Upper lobe of left lung (tissue), 6 donors: Measurements from ENCODE around the gene ADGRD1. TPM values are rescaled to one million over a fixed set of nuclear protein-coding genes. Genes with fewer than 3 reads are reported as not detected.

Source experiments
- ATAC-seq, 2 donors: fragments of 200-7000 bp; cut with Tn5 transposase; one replicate each; pipeline ENCODE4 v1.9.1; 2022; ENCODE audit warnings: mild to moderate bottlenecking in 2 of 2, moderate library complexity in 2 of 2; ENCODE audit not compliant: low FRiP score in 2 of 2
- DNase-seq, 2 donors: peaks; one replicate each; pipeline ENCODE4 v3.0.0-alpha.2; 2019 to 2020
- H3K27ac ChIP-seq, 4 donors: fragments of 200-600 bp; sonication (generic); one replicate each; pipeline ENCODE4 v1.5.1; 2016 to 2019
- H3K27me3 ChIP-seq, 4 donors: fragments of 200-600 bp; sonication (generic); one replicate each; pipeline ENCODE4 v1.5.1; 2017 to 2019
- H3K36me3 ChIP-seq, 4 donors: fragments of 200-600 bp; sonication (generic); one replicate each; pipeline ENCODE4 v1.5.1; 2016 to 2019
- H3K4me1 ChIP-seq, 4 donors: fragments of 200-600 bp; sonication (generic); one replicate each; pipeline ENCODE4 v1.5.1; 2018 to 2019
- H3K4me3 ChIP-seq, 4 donors: fragments of 200-600 bp; sonication (generic); one replicate each; pipeline ENCODE4 v1.5.1; 2017 to 2019; ENCODE audit warnings: mild to moderate bottlenecking in 2 of 4, moderate library complexity in 1 of 4
- H3K9me3 ChIP-seq, 4 donors: fragments of 200-600 bp; sonication (generic); one replicate each; pipeline ENCODE4 v1.5.1; 2018 to 2019
- EP300 ChIP-seq, 4 donors: sonication (generic); formaldehyde crosslinking; IDR thresholded peaks; one replicate each; pipeline ENCODE4 v1.5.1; 2017; ENCODE audit warnings: antibody characterized with exemption in 4 of 4, control low read depth in 2 of 4
- POLR2A ChIP-seq, 4 donors: fragments of 450-650 bp; IDR thresholded peaks; one replicate each; pipeline ENCODE4 v1.5.1; 2016 to 2017; ENCODE audit warnings: antibody characterized with exemption in 4 of 4, mild to moderate bottlenecking in 2 of 4
- POLR2AphosphoS5 ChIP-seq, 2 donors: sonication (generic); formaldehyde crosslinking; IDR thresholded peaks; one replicate each; pipeline ENCODE4 v1.5.1; 2017; ENCODE audit warnings: antibody characterized with exemption in 2 of 2
- WGBS, 2 donors: methylation state at CpG; one replicate each; pipeline ENCODE4 v1.1.5; 2017 to 2018; 5-methylcytosine and 5-hydroxymethylcytosine counted together
- total RNA-seq, 6 donors: library from RNA; depleted of rRNA in 4 of 6; stranded (reverse); fragments of >200 nt in 4 of 6; gene quantifications; one replicate each; pipeline versions ENCODE4 v1.1.0 to v1.2.1, GENCODE V29; 2016 to 2021
- TF ChIP-seq, protein P1 (sequence below), 6 experiments: fragments of 450-650 bp in 4 of 6; fragments of 200-600 bp in 2 of 6; sonication (generic) in 2 of 6; IDR thresholded peaks; one replicate each; pipeline ENCODE4 v1.5.1; 2016 to 2019; ENCODE audit warnings: antibody characterized with exemption in 6 of 6
- donor health status: DM: no; HTN: no; CAD: no; lungs with moderate emphysema.
- donor health status: DM: no; HTN: yes; CAD: no; lungs with severe emphysema.

The ADGRD1 gene
- total RNA-seq, 6 donors from 2014 or later = 84.2 to 124 (median 94.7) TPM

GRCh38 chr12:130977046-130977742, 23.5 kb downstream of the ADGRD1 start:
- Histone ChIP-seq H3K9me3 (no peaks in the 10 kb centered on the region), H3K36me3 (peaks cover 0 to 36% (median 4%) of the 10 kb centered on the region in 4 donors), H3K27ac (no peak overlapping the region), H3K27me3 (no peaks in the 10 kb centered on the region), H3K4me3 (no peak overlapping the region), H3K4me1 (peaks cover 10 to 22% (median 12%) of the 10 kb centered on the region in 4 donors)
- no peak for ATAC-seq
- WGBS, 2 donors = 91 to 93% methylated on average over 10 to 17 of the region's 17 CpGs
- DNase-seq = no peak
- TF ChIP-seq POLR2AphosphoS5 (IDR thresholded peaks at IDR 0.05) = no peak
- TF ChIP-seq EP300 (IDR thresholded peaks at IDR 0.05) = no peak
- TF ChIP-seq, protein P1, sequence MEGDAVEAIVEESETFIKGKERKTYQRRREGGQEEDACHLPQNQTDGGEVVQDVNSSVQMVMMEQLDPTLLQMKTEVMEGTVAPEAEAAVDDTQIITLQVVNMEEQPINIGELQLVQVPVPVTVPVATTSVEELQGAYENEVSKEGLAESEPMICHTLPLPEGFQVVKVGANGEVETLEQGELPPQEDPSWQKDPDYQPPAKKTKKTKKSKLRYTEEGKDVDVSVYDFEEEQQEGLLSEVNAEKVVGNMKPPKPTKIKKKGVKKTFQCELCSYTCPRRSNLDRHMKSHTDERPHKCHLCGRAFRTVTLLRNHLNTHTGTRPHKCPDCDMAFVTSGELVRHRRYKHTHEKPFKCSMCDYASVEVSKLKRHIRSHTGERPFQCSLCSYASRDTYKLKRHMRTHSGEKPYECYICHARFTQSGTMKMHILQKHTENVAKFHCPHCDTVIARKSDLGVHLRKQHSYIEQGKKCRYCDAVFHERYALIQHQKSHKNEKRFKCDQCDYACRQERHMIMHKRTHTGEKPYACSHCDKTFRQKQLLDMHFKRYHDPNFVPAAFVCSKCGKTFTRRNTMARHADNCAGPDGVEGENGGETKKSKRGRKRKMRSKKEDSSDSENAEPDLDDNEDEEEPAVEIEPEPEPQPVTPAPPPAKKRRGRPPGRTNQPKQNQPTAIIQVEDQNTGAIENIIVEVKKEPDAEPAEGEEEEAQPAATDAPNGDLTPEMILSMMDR (IDR thresholded peaks at IDR 0.05) = no peak
- TF ChIP-seq POLR2A (IDR thresholded peaks at IDR 0.05) = no peak

DNA sequence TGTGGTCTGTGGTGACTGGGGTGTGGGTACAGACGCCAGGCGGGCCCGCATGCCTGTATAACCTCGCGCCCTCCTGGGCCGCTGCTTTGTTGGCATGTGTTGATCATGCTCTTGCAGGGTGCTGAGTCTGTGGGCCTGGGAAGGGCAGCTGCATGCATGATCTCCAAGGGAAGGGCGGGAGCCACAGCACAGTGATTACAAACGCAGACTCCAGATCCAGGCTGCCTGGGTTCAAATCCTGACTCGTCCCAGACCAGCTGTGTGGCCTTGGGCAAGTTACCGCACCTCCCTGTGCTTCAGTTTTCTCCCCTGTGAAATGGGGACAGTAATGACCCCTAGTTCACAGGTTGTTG, 24.0 kb downstream of the ADGRD1 start:
- Histone ChIP-seq H3K27ac (no peak overlapping the region), H3K4me3 (no peak overlapping the region), H3K36me3 (peaks cover 0 to 34% (median 1%) of the 10 kb centered on the region in 4 donors), H3K9me3 (no peaks in the 10 kb centered on the region), H3K27me3 (no peaks in the 10 kb centered on the region), H3K4me1 (peaks cover 10 to 22% (median 13%) of the 10 kb centered on the region in 4 donors)
- ATAC-seq (no peak), DNase-seq (no peak)
- WGBS, 2 donors = 88 to 90% methylated on average over 2 to 10 of the region's 10 CpGs
- TF ChIP-seq POLR2AphosphoS5 (IDR thresholded peaks at IDR 0.05) (no peak), EP300 (IDR thresholded peaks at IDR 0.05) (no peak), POLR2A (IDR thresholded peaks at IDR 0.05) (no peak)
- TF ChIP-seq, protein P1 (IDR thresholded peaks at IDR 0.05) = no peak

- H3K36me3 ChIP-seq = peaks cover 0 to 23% (median 1%) of the 10 kb centered on the region in 4 donors
- H3K4me1 ChIP-seq = peaks cover 10 to 22% (median 13%) of the 10 kb centered on the region in 4 donors
- no peaks in the 10 kb centered on the region for H3K27me3 ChIP-seq
- no peak overlapping the region for H3K4me3 ChIP-seq
- peak overlapping the region in 1 of 4 donors; percentile 12 for H3K27ac ChIP-seq
- H3K9me3 ChIP-seq = no peaks in the 10 kb centered on the region
- 74 to 80% methylated on average over 10 to 12 of the region's 12 CpGs for WGBS, 2 donors
- peak in 1 of 2 donors; percentile 45 for ATAC-seq
- no peak for TF ChIP-seq EP300 (IDR thresholded peaks at IDR 0.05)
- TF ChIP-seq POLR2AphosphoS5 (IDR thresholded peaks at IDR 0.05) = no peak
- no peak for TF ChIP-seq POLR2A (IDR thresholded peaks at IDR 0.05)
- TF ChIP-seq, protein P1 (IDR thresholded peaks at IDR 0.05) = no peak
- DNase-seq = no peak
Observed at GRCh38 chr12:130978785-130979184, 25.1 kb downstream of the ADGRD1 start.

DNA sequence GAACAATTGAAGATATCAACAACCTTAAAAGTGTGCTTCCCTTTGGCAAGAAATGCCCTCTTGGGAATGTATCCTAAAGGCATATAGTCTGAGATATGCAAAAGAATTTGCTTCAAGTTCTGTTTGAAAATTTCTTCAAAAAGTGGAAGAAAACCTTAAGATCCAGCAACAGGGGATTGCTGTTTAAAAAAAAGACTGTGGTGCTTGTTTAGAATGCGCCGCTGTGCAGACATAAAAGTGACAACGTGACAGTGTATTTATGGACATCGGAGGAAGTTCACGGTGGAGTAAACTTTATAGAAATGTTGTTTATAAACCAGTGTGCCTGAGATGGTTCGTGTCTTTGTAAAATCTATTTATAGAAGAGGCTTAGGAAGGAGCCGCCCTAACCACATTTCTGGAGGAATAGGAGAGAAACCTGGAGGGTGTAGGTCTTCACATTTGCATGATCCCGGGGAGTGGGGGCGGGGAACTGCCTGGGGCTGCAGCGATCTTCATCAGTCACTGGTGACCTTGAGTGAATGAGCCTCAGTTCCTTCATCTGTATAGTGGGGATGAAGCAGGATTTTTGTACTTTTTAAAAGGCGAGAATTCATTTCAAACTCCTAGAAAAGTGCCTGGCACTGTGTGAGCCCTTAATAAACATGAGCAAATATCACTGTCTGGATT, 27.5 kb downstream of the ADGRD1 start:
- no peak for ATAC-seq
- DNase-seq = no peak
- peaks cover 10 to 22% (median 13%) of the 10 kb centered on the region in 4 donors for H3K4me1 ChIP-seq
- H3K36me3 ChIP-seq = peaks cover 0 to 10% (median 0%) of the 10 kb centered on the region in 4 donors
- H3K27me3 ChIP-seq = no peaks in the 10 kb centered on the region
- no peaks in the 10 kb centered on the region for H3K9me3 ChIP-seq
- no peak overlapping the region for H3K4me3 ChIP-seq
- no peak for TF ChIP-seq POLR2A (IDR thresholded peaks at IDR 0.05)
- no peak for TF ChIP-seq EP300 (IDR thresholded peaks at IDR 0.05)
- TF ChIP-seq, protein P1 (IDR thresholded peaks at IDR 0.05) = no peak
- peak overlapping the region in 1 of 4 donors; percentile 9 for H3K27ac ChIP-seq
- 44 to 47% methylated on average over 11 of the region's 11 CpGs for WGBS, 2 donors
